ENCODE measurements around the gene RCAN1. TPM values are rescaled to one million over a fixed set of nuclear protein-coding genes. Genes with fewer than 3 reads are reported as not detected.

The RCAN1 gene
- total and polyA plus RNA-seq, 2 of the 8 experiments (the other 6 are each of a cell fraction or from before 2014, with no cell fraction given): 1.7 to 6.4 TPM

DNA sequence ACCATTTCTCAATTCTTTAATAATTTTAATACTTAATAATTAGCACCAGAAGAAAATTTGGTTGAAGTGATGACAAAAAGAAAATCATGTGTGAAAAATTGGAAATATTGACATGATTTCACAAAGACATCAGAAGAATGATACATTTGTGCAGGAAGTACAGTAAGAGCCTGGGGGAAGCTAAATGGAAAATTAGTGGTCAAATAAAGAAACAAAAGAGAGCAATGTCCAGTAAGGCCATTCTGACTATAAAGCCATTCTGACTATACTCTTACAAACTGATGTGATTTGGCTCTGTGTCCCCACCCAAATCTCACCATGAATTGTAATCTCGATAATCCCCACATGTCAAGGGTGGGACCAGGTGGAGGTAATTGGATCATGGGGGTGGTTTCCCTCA is 54.3 kb downstream of the RCAN1 start:
- no peak overlapping the region for H4K8ac ChIP-seq (ENCODE audit: extremely low read depth, insufficient read depth, low read length)
- no peaks in the 10 kb centered on the region for H3K23me2 ChIP-seq (ENCODE audit: low read depth, low read length)
- no peak overlapping the region for H2BK5ac ChIP-seq (ENCODE audit: low read depth, low read length)
- no peak overlapping the region for H3K4me3 ChIP-seq (ENCODE audit: extremely low read depth in 1 of 4, insufficient read depth in 2 of 4, low read depth in 3 of 4, low read length in 4 of 4)
- no peak overlapping the region for H2AK5ac ChIP-seq (ENCODE audit: low read depth, low read length)
- H4K5ac ChIP-seq (ENCODE audit: insufficient read length, low read depth, low read length): no peak overlapping the region
- no peak overlapping the region for H2BK12ac ChIP-seq (ENCODE audit: low read depth, low read length)
- no peaks in the 10 kb centered on the region for H3K79me1 ChIP-seq (ENCODE audit: low read depth, low read length)
- H3K79me2 ChIP-seq (ENCODE audit: control insufficient read depth in 1 of 2, insufficient read depth in 2 of 2, low read length in 2 of 2): no peaks in the 10 kb centered on the region
- DNase-seq (ENCODE audit: low read depth in 1 of 2, low spot score in 2 of 2): no peak
- no peak overlapping the region for H2BK15ac ChIP-seq (ENCODE audit: low read length)
- H2BK20ac ChIP-seq (ENCODE audit: low read length): no peak overlapping the region
- H3K18ac ChIP-seq (ENCODE audit: extremely low read depth, low read length): no peak overlapping the region
- H2BK120ac ChIP-seq (replicated peaks; ENCODE audit: low read depth, low read length): no peak overlapping the region
- H3K9ac ChIP-seq (replicated peaks in 1 of 4; ENCODE audit: extremely low read depth in 1 of 4, low read depth in 3 of 4, low read length in 3 of 4): no peak overlapping the region
- CTCF ChIA-PET (ENCODE audit: partially characterized antibody): interaction anchor here (2.4 to 2.9 kb wide), 2 partner anchors 17 to 19 kb away, joined by 7 to 12 read pairs; no protein-coding TSS in a partner anchor
- H3K4me1 ChIP-seq (replicated peaks in 1 of 4; ENCODE audit: control insufficient read depth in 3 of 4, insufficient read depth in 4 of 4, low read length in 3 of 4): no peaks in the 10 kb centered on the region
- no peak overlapping the region for H2AFZ ChIP-seq (ENCODE audit: low read length)
- no peaks in the 10 kb centered on the region for H4K20me1 ChIP-seq (replicated peaks in 1 of 2; ENCODE audit: control insufficient read depth in 1 of 2, insufficient read depth in 2 of 2, low read length in 2 of 2)
- no peak overlapping the region for H3K4me2 ChIP-seq (ENCODE audit: insufficient read depth in 1 of 2, low read depth in 2 of 2, low read length in 2 of 2)
- 64% methylated on average over 1 of the region's 1 CpG; no CpG with 5 or more reads in 1 of the 2 experiments for WGBS, 2 experiments (ENCODE audit: extremely low coverage in 1 of 2, insufficient coverage in 1 of 2, insufficient read length in 1 of 2, insufficient replicate concordance in 2 of 2, low coverage in 1 of 2, low lambda C conversion rate in 2 of 2, missing lambda C conversion rate in 1 of 2)
- POLR2A ChIA-PET (ENCODE audit: partially characterized antibody): no interaction called here
- no peak overlapping the region for H3K14ac ChIP-seq (ENCODE audit: insufficient read length)
- FAIRE-seq: no peak
- H3K36me3 ChIP-seq (ENCODE audit: control insufficient read depth in 2 of 4, insufficient read depth in 4 of 4, low read length in 3 of 4): no peaks in the 10 kb centered on the region
- H3K9me3 ChIP-seq (ENCODE audit: insufficient read depth in 2 of 2, low read depth in 1 of 2, low read length in 1 of 2): 0 out of 4 replicates have a peak, but pooled peaks cover 0 to 2% of the 10 kb centered on the region in 2 experiments
- no peaks in the 10 kb centered on the region for H3K27me3 ChIP-seq (replicated peaks in 1 of 4; ENCODE audit: control insufficient read depth in 3 of 4, extremely low read depth in 1 of 4, insufficient read depth in 3 of 4, low read length in 3 of 4)
- H3K27ac ChIP-seq (ENCODE audit: low read depth, low read length): no peak overlapping the region
- TF ChIP-seq TAF7 (optimal IDR thresholded peaks at IDR 0.05; ENCODE audit: borderline replicate concordance, low read depth, low read length): no peak
- TF ChIP-seq CTCF (IDR thresholded peaks at IDR 0.05; ENCODE audit: control extremely low read depth in 1 of 3, insufficient read depth in 1 of 3, low read depth in 1 of 3, low read length in 3 of 3): no peak
- TF ChIP-seq SP4 (IDR thresholded peaks at IDR 0.05; ENCODE audit: low read length): no peak
- TF ChIP-seq GTF2F1 (IDR thresholded peaks at IDR 0.05; ENCODE audit: borderline replicate concordance, low read depth, low read length): no peak
- no peak for TF ChIP-seq GABPA (IDR thresholded peaks at IDR 0.05; ENCODE audit: borderline replicate concordance, insufficient read depth, low read length)
- TF ChIP-seq ZNF274 (IDR thresholded peaks at IDR 0.05; ENCODE audit: borderline replicate concordance, extremely low read depth, low read length): no peak
- no peak for TF ChIP-seq TEAD4 (IDR thresholded peaks at IDR 0.05; ENCODE audit: low read depth, low read length)
- TF ChIP-seq, protein P1, sequence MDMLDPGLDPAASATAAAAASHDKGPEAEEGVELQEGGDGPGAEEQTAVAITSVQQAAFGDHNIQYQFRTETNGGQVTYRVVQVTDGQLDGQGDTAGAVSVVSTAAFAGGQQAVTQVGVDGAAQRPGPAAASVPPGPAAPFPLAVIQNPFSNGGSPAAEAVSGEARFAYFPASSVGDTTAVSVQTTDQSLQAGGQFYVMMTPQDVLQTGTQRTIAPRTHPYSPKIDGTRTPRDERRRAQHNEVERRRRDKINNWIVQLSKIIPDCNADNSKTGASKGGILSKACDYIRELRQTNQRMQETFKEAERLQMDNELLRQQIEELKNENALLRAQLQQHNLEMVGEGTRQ (IDR thresholded peaks at IDR 0.05; ENCODE audit: low read length): no peak
- no peak for TF ChIP-seq JUND (IDR thresholded peaks at IDR 0.05; ENCODE audit: low read length)
- no peak for TF ChIP-seq MAFK (IDR thresholded peaks at IDR 0.05; ENCODE audit: low read depth, low read length)
- TF ChIP-seq SIRT6 (IDR thresholded peaks at IDR 0.05; ENCODE audit: low read length): no peak
- no peak for TF ChIP-seq TAF1 (IDR thresholded peaks at IDR 0.05; ENCODE audit: low read depth, low read length)
- no peak overlapping the region for H3K4ac ChIP-seq (replicated peaks; ENCODE audit: insufficient read length, low read depth, low read length)
- no peak overlapping the region for H4K91ac ChIP-seq (replicated peaks; ENCODE audit: insufficient read length, low read length)
- no peak overlapping the region for H3K56ac ChIP-seq (replicated peaks; ENCODE audit: insufficient read length, low read depth, low read length)
- H3K23ac ChIP-seq (ENCODE audit: insufficient read length): no peak overlapping the region
